ENCODE measurements around the gene ADAM12.
A peak's percentile ranks its signal among the peaks of the same experiment; 100 is the strongest.

The ADAM12 gene

GRCh38 chr10:126312167-126312566 lies 76.1 kb downstream of the ADAM12 start:
- DNase-seq = no peak

GRCh38 chr10:126309228-126309883 lies 78.9 kb downstream of the ADAM12 start:
- no peak for DNase-seq

GRCh38 chr10:126302826-126303665 lies 85.2 kb downstream of the ADAM12 start:
- DNase-seq = peak; percentile 1

GRCh38 chr10:126302476-126302756 lies 85.9 kb downstream of the ADAM12 start:
- DNase-seq = no peak

- DNase-seq = no peak
Observed at GRCh38 chr10:126301701-126302475, 86.4 kb downstream of the ADAM12 start.

GRCh38 chr10:126294451-126294850 lies 93.8 kb downstream of the ADAM12 start:
- peak; percentile 82 for DNase-seq

- no peak for DNase-seq
Observed at GRCh38 chr10:126290232-126290631, 98.0 kb downstream of the ADAM12 start.

GRCh38 chr10:126288547-126289493 lies 99.5 kb downstream of the ADAM12 start:
- DNase-seq = no peak

- DNase-seq = no peak
Observed at GRCh38 chr10:126286256-126286780, 102.0 kb downstream of the ADAM12 start.

- DNase-seq = no peak
Observed at GRCh38 chr10:126283307-126283706, 105.0 kb downstream of the ADAM12 start.

- no peak for DNase-seq
Observed at GRCh38 chr10:126278851-126279250, 109.4 kb downstream of the ADAM12 start.

GRCh38 chr10:126277181-126277580 lies 111.1 kb downstream of the ADAM12 start:
- no peak for DNase-seq

GRCh38 chr10:126272526-126272925 lies 115.8 kb downstream of the ADAM12 start:
- no peak for DNase-seq

- peak; percentile 22 for DNase-seq
Observed at GRCh38 chr10:126270111-126270510, 118.2 kb downstream of the ADAM12 start.

GRCh38 chr10:126268013-126268920 lies 120.0 kb downstream of the ADAM12 start:
- DNase-seq = peak; percentile 17

- DNase-seq = no peak
Observed at GRCh38 chr10:126264102-126265018, 123.9 kb downstream of the ADAM12 start.

- peak; percentile 22 for DNase-seq
Observed at GRCh38 chr10:126263006-126263676, 125.1 kb downstream of the ADAM12 start.

- DNase-seq = no peak
Observed at GRCh38 chr10:126262233-126262838, 125.9 kb downstream of the ADAM12 start.
